ENCODE results near the gene RALA.
"Not testable (repeated sequence)": the region's sequence is repeated elsewhere in the genome, so short reads cannot be mapped to it uniquely, and the experiment has no call there.

Gene RALA

GRCh38 chr7:39727231-39728012, 104.0 kb downstream of the RALA start:
- DNase-seq, result no peak

- peak; percentile 63 to 97 (median 91) for DNase-seq
These were observed 109.7 kb downstream of the RALA start for GRCh38 chr7:39732837-39733804.

- peak in 1 of 51 donors; percentile 43 for DNase-seq
These were observed 110.7 kb downstream of the RALA start for GRCh38 chr7:39733881-39734632.

GRCh38 chr7:39734633-39735004, 111.2 kb downstream of the RALA start:
- no peak for DNase-seq

- no peak for DNase-seq
These were observed 112.5 kb downstream of the RALA start for GRCh38 chr7:39735903-39736302.

GRCh38 chr7:39741942-39742623, 118.7 kb downstream of the RALA start:
- DNase-seq, result no peak

- DNase-seq, result no peak
These were observed 121.2 kb downstream of the RALA start for GRCh38 chr7:39744620-39745019.

- no peak for DNase-seq
These were observed 121.9 kb downstream of the RALA start for GRCh38 chr7:39745320-39745719.

GRCh38 chr7:39746103-39746819, 122.9 kb downstream of the RALA start:
- peak in 45 of 51 donors; percentile 3 to 86 (median 44) for DNase-seq

GRCh38 chr7:39749177-39749576, 125.8 kb downstream of the RALA start:
- DNase-seq, result no peak

GRCh38 chr7:39749717-39750116, 126.3 kb downstream of the RALA start:
- no peak for DNase-seq

- no peak for DNase-seq
These were observed 127.1 kb downstream of the RALA start for GRCh38 chr7:39750253-39751077.

- DNase-seq, result not testable (repeated sequence)
These were observed 129.9 kb downstream of the RALA start for GRCh38 chr7:39753237-39753636.

- DNase-seq, result no peak
These were observed 130.5 kb downstream of the RALA start for GRCh38 chr7:39753823-39754325.

- peak in 1 of 51 donors; percentile 9 for DNase-seq
These were observed 131.2 kb downstream of the RALA start for GRCh38 chr7:39754326-39755120.

GRCh38 chr7:39757604-39758003, 134.2 kb downstream of the RALA start:
- DNase-seq, result no peak

Data from hypothalamus (tissue), 51 donors.